Fibroblast of skin of left biceps (primary cell): ENCODE measurements around the gene GPR65.

Experiments used
- DNase-seq, 2 experiments: peaks; one replicate each; pipeline ENCODE4 v3.0.0-alpha.2; 2013; ENCODE audit warnings: low read depth in 2 of 2

The GPR65 gene

DNA sequence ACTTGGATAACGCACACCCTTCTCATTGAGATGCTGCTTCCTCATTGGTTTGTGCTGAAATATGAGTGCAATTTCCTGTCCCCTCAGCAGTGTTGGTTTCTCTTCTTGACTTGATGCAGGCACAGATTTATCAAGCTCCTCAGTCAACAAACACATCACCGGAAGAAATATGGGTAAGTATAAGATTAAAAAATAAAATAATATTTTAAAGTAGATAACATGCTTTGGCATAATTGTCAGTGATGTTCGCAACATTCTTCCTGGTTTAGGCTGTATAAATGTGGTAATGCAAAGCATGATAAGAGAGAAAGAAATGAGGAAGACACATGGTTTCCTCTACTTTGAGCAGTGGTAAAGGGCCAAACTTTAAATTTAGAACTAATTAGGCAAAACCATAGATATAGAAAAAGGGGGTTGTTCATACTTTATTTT is at the start of gene GPR65:
TSS of gene GPR65 (plus strand) at position 86 of the 432 bp plus-strand sequence. CDS start 5,713 bp downstream, outside the sequence.
- DNase-seq: no peak

DNA sequence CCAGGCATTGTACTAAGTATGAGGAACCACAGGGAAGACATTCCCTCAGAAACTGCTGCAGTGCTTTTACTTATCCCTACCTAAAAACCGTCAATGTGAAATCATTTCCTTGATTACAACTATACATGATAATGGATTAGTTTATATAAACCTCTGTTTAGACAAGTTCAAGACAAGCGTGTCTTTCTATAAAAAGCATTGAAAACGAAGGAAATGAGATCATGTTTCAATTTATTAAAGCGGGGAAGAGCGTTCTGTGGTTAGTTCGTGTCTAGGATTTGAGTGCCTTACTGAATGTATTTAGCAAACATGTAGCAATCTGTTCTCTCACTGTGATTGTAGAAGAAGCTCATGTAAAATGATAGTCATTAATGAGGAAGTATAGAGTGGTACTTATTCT is 49.4 kb upstream of the GPR65 start:
- no peak for DNase-seq

GRCh38 chr14:87960013-87960787 is 44.7 kb upstream of the GPR65 start:
- DNase-seq: no peak

DNA sequence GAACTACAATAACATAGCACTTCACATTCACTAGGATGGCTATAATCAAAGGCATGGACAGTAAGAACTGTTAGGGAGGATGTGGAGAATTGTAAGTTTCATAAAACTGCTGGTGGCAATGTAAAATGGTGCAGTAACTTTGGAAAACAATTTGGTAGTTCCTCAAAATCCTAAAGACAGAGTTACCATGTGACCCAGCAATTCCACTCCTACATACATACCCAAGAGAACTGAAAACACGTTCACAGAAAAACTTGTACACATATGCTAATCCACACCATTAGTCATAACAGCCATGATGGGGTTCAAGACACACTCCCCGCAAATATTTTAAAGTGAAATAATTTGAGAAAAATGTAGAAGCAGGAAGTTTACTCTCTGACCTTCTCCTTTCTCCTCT is 43.7 kb upstream of the GPR65 start:
- no peak for DNase-seq

- DNase-seq: no peak
Observed at GRCh38 chr14:87966816-87967215, 38.1 kb upstream of the GPR65 start.

DNA sequence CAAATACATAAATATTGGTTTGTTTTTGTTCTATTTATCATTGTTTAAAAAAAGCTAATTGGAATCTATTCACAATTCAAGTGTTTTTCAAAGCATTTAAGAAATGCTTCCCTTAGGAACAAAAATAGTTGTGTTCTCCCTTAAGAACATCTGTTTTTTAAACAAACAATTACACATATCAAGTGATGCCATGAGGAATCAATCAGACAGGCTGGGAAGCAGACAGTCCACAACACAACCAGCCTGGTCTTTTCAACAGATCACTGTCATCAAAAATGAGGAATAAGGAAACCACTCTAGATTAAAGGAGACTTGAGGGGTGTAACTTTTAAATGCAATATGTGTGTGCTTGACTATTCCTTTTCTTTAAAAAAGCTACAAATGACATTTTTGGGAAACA is 37.4 kb upstream of the GPR65 start:
- no peak for DNase-seq

DNA sequence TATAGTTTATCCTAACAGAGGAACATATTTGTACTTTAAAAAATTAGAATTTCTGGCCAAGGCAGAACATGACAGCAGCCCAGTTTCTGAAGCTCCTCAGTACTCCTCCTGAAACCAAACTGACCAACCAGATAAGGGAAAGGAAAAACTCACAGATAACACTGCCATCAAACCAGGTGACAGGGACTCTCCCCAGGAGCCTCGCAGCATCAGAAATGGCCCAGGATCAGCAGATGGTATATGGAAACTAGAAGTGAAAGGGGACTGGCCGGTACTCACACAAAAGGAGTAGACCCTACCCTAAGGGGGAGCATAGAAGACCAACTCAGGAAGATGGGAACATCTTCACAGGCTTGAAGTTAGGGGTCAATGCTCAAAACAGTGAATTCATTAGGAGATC is 33.9 kb upstream of the GPR65 start:
- DNase-seq: no peak

GRCh38 chr14:87975636-87976035 is 29.3 kb upstream of the GPR65 start:
- no peak for DNase-seq

DNA sequence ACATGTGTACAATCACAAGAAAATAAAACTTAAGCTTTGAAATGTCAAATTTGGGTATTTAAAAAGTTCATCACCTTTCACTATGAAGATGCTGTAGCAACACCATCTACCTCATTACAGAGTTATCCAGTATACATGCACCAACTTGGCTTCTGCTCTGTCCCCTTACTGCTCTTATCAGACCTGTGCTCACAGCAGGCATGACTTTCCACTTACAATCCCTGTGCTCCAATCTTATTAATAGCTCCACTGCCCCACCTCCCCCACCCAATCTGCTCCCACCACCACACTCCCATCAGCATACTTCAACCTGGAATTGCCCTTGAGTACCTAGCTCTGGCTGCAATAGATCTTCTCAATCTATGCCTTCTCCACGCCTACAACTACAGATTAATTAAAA is 25.2 kb upstream of the GPR65 start:
- DNase-seq: no peak

GRCh38 chr14:87989221-87989955 is 15.5 kb upstream of the GPR65 start:
- DNase-seq: no peak

GRCh38 chr14:87989956-87990299 is 15.0 kb upstream of the GPR65 start:
- DNase-seq: no peak

DNA sequence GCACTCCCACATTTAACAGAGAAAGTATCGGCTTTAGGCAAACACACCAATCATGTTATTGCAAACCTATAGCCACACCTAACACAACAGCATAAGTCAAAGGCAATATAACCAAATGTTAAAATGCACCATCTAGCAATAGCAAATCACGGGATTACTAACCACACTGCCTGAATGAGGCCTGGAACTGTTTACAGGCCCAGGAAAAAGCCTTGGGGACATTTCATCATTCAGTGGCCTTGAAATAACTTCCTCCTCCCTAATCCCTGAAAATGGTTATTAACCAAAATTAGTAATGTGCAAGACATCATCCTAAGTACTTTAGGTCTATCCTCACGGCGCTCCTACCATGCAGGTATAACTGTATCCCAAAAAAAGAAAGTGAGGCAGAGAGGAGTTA is 14.3 kb upstream of the GPR65 start:
- no peak for DNase-seq

DNA sequence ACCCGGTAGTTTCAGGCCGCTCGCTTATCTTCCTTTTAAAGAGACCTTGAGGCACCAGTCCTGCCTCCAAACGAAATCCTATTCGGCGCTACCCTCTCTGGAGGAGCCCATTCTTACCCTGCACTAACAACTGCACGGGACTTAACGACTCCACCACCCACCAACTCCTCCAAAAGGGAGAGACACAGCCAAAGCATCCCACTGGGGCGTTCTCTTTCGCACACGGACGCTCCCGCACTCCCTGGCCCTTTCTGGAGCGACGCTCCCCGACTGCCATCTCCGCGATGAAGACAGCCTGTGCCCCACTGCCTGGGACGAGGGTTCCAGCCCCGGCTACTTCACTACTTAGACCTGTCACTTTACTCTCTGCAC is 12.6 kb upstream of the GPR65 start:
- DNase-seq: no peak

DNA sequence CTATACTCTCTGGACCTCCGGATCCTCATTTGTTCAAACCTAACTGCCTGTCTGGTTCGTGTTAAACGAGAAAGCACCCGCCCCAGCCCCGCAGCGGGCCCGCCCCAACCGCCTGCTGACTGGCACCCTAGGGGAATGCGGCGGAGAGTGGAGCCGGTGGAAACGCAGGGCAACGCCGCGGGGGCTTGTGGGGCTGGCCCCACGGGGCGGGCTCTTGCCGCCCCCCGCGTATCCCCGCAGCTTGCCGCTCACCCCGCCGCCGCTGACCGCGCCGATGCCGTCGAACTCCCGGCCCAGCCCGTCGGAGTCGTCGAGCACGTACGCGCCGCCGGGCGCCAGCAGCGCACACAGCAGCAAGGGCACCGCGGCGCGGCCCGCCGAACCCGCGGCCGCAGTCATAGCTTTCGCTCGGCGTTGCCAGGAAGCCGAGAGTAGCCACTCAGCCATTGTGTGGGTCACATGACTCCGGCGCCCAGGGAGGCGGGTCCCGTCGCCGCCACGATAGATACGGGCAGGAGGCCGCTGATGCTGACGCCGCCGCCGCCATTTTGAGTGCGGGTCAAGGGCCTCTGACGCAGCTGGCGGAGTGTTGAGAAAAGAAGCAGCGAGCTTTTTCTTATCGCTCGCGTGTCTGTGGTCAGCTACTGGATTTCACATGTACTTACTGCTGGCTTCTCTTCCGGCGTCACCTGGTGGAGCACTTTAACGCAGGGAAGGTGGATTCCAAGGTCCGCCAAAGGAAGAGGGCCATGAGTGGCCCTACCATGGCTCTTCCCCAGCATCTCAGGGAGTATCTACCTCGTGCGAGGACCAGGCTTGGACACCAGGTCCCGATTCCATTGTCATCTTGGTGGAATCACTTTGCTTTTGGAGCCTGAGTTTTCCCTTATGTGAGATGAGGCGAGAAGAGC is 12.0 kb upstream of the GPR65 start, which contains the start of gene GALC:
TSS of gene GALC (minus strand) at position 465 of the 911 bp plus-strand sequence. CDS start at position 447, 18 bp downstream.
- DNase-seq: peak; percentile 71 to 74

GRCh38 chr14:87994974-87995373 is 10.0 kb upstream of the GPR65 start:
- DNase-seq: no peak

DNA sequence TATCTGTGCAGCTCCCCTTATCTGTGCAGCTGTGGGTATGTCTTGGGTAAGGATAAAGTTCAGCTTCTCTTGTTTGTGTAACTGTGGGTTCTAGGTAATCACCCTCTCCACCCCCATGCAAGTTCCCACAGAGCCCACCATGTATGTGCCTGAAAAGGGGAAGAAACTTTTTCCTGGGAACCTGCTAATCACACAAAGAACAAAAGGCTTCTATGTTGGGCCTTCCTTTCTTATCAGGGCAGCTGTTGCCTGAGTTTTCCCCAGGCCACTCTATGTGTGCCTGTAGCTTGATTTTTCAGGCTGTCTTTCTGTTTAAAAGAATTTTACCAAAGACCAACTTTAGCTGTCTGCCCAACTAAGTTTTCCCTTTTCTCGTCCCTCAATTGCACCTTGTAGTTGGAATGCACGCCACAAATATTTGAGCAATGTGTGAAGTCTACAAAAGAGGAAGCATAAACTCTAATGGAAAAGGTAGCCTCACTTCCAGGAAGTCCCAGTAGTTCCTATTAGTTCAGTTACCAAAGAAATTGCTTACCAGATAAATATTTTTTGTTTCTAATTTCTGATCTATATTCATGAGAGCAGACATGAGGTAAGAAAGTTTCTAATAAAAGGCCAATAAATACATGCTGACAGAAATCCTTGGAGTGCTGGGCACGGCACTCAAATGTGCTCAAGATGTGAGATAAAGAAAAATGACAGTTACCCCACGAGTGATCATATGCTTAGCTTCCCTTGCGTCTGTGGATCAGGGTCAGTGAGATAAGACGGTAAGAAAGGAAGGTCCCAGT is 9.2 kb upstream of the GPR65 start:
- DNase-seq: no peak

- DNase-seq: no peak
Observed at GRCh38 chr14:87996291-87996592, 8.7 kb upstream of the GPR65 start.

DNA sequence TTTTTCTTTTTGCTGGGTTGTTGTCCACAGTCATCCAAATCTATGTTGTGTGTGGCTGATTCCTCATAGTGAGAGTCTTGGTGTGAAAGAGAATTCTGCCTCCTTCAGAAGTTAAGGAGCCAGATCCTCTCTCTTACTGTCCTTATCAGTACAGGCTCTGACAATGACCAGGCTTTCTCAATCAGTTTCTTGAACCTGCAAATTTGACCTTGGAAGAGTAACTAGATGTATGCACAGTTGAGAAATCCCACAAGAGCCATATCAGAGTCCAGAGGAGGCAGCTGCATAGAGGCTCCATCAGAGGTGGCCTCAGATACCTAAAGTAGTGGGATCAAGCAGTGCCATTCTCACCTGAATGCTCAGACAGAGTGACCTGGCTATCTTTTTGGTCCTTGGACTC is 6.5 kb upstream of the GPR65 start:
- DNase-seq: no peak

GRCh38 chr14:87999277-87999676 is 5.7 kb upstream of the GPR65 start:
- DNase-seq: no peak

GRCh38 chr14:88002421-88003075 is 2.4 kb upstream of the GPR65 start:
- DNase-seq: no peak

GRCh38 chr14:88003425-88003824 is 1.5 kb upstream of the GPR65 start:
- no peak for DNase-seq
